HepG2 (cell line): ENCODE results near the gene ZNF687. TPM values are rescaled to one million over a fixed set of nuclear protein-coding genes. Genes with fewer than 3 reads are reported as not detected.

Experiments used
- ATAC-seq: fragments of 200-7000 bp; cut with Tn5 transposase; 3 replicates; pipeline ENCODE4 v1.9.1; 2020; ENCODE audit warnings: mild to moderate bottlenecking, moderate library complexity
- BruUV-seq: library from RNA; stranded (reverse); fragments of 400-500 nt; replicated peaks from 2 replicates; lab custom pipeline; 2021; lab: Mats Ljungman, UMichigan
- CTCF ChIA-PET: fragments of 300-600 bp; formaldehyde crosslinking; extraction: SDS; loops from one replicate; lab custom pipeline; 2021; ENCODE audit warnings: low total read pairs, inconsistent platforms, low intra/inter-chr PET ratio; lab: Yijun Ruan, JAX
- POLR2A ChIA-PET: fragments of 350-600 bp; sonication (Branson Sonifier 250); formaldehyde crosslinking; loops from one replicate; lab custom pipeline; 2020; ENCODE audit warnings: antibody characterized with exemption, inconsistent platforms; lab: Yijun Ruan, JAX
- DNase-seq: peaks from one replicate; pipeline ENCODE4 v3.0.0-alpha.2; 2015; ENCODE audit warnings: low spot score
- FAIRE-seq: peaks from 3 replicates; lab custom pipeline; 2011; peaks lifted over from hg19 to GRCh38; lab: Jason Lieb, UNC
- H2AFZ ChIP-seq: one replicate; pipeline ENCODE4 v1.6.1; 2011; ENCODE audit warnings: low read length, inconsistent platforms
- H3K27ac ChIP-seq: fragments of 300-600 bp; 3 replicates; pipeline ENCODE4 v1.8.0; 2011; ENCODE audit warnings: mixed run types, mild to moderate bottlenecking, mixed read lengths, low read length, inconsistent platforms; ENCODE audit not compliant: insufficient read depth; ENCODE audit errors: extremely low read length
- H3K27me3 ChIP-seq, 2 experiments: fragments of 200-600 bp in 1 of 2; 2 replicates in 1 of 2; 3 replicates in 1 of 2; pipeline versions ENCODE4 v1.6.0 to v1.8.0; 2011; ENCODE audit warnings: low read length in 2 of 2, mild to moderate bottlenecking in 2 of 2, moderate library complexity in 2 of 2, inconsistent platforms in 1 of 2; ENCODE audit not compliant: insufficient read depth in 2 of 2, control insufficient read depth in 1 of 2
- H3K36me3 ChIP-seq, 2 experiments: fragments of 200-600 bp in 1 of 2; replicated peaks in 1 of 2; 2 replicates in 1 of 2; 3 replicates in 1 of 2; pipeline versions ENCODE4 v1.5.1 to v1.8.0; 2011; ENCODE audit warnings: low read length in 2 of 2, inconsistent platforms in 1 of 2; ENCODE audit not compliant: insufficient read depth in 2 of 2, control insufficient read depth in 1 of 2
- H3K4me1 ChIP-seq: 2 replicates; pipeline ENCODE4 v1.5.1; 2012; ENCODE audit warnings: low read length, inconsistent platforms; ENCODE audit not compliant: insufficient read depth
- H3K4me2 ChIP-seq: 2 replicates; pipeline ENCODE4 v1.6.0; 2011; ENCODE audit warnings: low read depth, low read length, inconsistent platforms
- H3K4me3 ChIP-seq, 3 experiments: fragments of 200-600 bp in 1 of 3; sonication (generic), shearing (Covaris generic) in 1 of 3; replicated peaks in 1 of 3; 2 replicates each; pipeline ENCODE4 v1.5.1; 2011 to 2016; ENCODE audit warnings: low read length in 3 of 3, inconsistent platforms in 2 of 3, low read depth in 2 of 3, mild to moderate bottlenecking in 2 of 3, control low read depth in 1 of 3, mixed read lengths in 1 of 3; ENCODE audit not compliant: insufficient read depth in 1 of 3
- H3K79me2 ChIP-seq: one replicate; pipeline ENCODE4 v1.6.1; 2011; ENCODE audit warnings: low read length, inconsistent platforms; ENCODE audit not compliant: insufficient read depth
- H3K9ac ChIP-seq: 2 replicates; pipeline ENCODE4 v1.6.0; 2011; ENCODE audit warnings: mild to moderate bottlenecking, low read depth, low read length, inconsistent platforms; ENCODE audit not compliant: insufficient read depth
- H3K9me3 ChIP-seq: 2 replicates; pipeline ENCODE4 v1.5.1; 2012; ENCODE audit warnings: mild to moderate bottlenecking, low read length
- H4K20me1 ChIP-seq: 2 replicates; pipeline ENCODE4 v1.6.0; 2011; ENCODE audit warnings: inconsistent platforms, mild to moderate bottlenecking, low read length, moderate library complexity; ENCODE audit not compliant: insufficient read depth
- CC2D1A ChIP-seq: sonication (generic); formaldehyde crosslinking; IDR thresholded peaks from 2 replicates; pipeline ENCODE4 v1.8.1; 2023; ENCODE audit warnings: mild to moderate bottlenecking, missing genetic modification reagents
- MAFF ChIP-seq: IDR thresholded peaks from 2 replicates; pipeline ENCODE4 v1.6.1; 2011; ENCODE audit warnings: low read depth, low read length, improper control_type of control experiment
- MAFK ChIP-seq, 2 experiments: IDR thresholded peaks in 1 of 2; conservative IDR thresholded peaks in 1 of 2; 2 replicates each; pipeline ENCODE4 v1.6.1; 2011; ENCODE audit warnings: improper control_type of control experiment in 2 of 2, low read length in 2 of 2
- ZNF326 ChIP-seq: sonication (generic); formaldehyde crosslinking; IDR thresholded peaks from 2 replicates; pipeline ENCODE4 v1.4.0; 2020; ENCODE audit warnings: missing genetic modification reagents, borderline replicate concordance
- ZNF335 ChIP-seq: sonication (generic); formaldehyde crosslinking; IDR thresholded peaks from 2 replicates; pipeline ENCODE4 v1.4.0; 2020; ENCODE audit warnings: missing genetic modification reagents
- ZNF766 ChIP-seq: sonication (generic); formaldehyde crosslinking; IDR thresholded peaks from 2 replicates; pipeline ENCODE4 v1.5.0; 2020; ENCODE audit warnings: missing genetic modification reagents, borderline replicate concordance
- WGBS: methylation state at CpG from one replicate; pipeline ENCODE4 v1.1.6; 2017; ENCODE audit warnings: low lambda C conversion rate; 5-methylcytosine and 5-hydroxymethylcytosine counted together
- in situ Hi-C: cut with HindIII; loops from 2 replicates; pipeline ENCODE4 v1.10.0; 2017; ENCODE audit warnings: low pct_unique_long_range_greater_than_20kb; ENCODE audit not compliant: extremely low pct_ligation_motif_present
- intact Hi-C: fragments of 100-400 bp; cut with micrococcal nuclease; formaldehyde crosslinking; loops from one replicate; pipeline ENCODE4 v1.10.0; 2022; ENCODE audit not compliant: unreplicated experiment
- polyA plus RNA-seq, 8 experiments: library from polyadenylated mRNA; depleted of rRNA in 3 of 8; stranded (reverse) in 7 of 8; unstranded in 1 of 8; fragments of >200 nt; fragmentation: Illumina TruSeq in 4 of 8; extraction: Trizol in 4 of 8; gene quantifications; 2 replicates each; pipeline versions ENCODE4 v1.2.1 to v1.2.3, GENCODE V29; 2011 to 2016; ENCODE audit warnings: low read depth in 4 of 8, missing spikeins in 1 of 8, mixed read lengths in 1 of 8; ENCODE audit not compliant: insufficient read depth in 1 of 8
- total RNA-seq, 5 experiments: library from RNA; depleted of rRNA; stranded (reverse); fragments of >200 nt; fragmentation: Illumina TruSeq; extraction: Trizol; gene quantifications; 2 replicates each; pipeline ENCODE4 v1.2.3, GENCODE V29; 2016; ENCODE audit warnings: low read depth in 1 of 5

The ZNF687 gene
- total and polyA plus RNA-seq, 2 of the 13 experiments (the other 11 are each of a cell fraction or from before 2014, with no cell fraction given): 14.1 to 16.5 TPM

DNA sequence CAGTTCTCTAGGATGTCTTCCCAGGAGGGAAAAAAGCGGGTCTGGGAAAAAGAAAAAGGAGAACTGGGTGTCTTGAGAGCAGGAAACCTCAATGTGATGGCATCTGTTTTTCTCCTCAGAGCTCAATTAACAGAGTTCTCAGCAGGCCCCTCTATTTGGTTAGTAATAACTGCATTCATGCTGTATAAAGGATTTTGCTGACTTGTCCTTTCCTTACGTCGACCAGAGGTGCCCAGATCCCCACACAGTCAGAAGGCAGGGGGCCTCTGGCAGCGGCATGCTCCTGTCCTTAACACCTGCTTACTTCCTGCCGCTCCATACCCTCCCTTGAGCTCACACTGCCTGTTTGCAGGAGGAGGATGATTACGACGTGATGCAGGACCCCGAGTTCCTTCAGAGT is 15.3 kb upstream of the ZNF687 start:
- no peaks in the 10 kb centered on the region for H3K27me3 ChIP-seq
- in situ Hi-C loops: no loop called here
- no peak overlapping the region for H3K4me3 ChIP-seq
- ChIA-PET CTCF (no interaction called here), POLR2A (interaction anchor here (3.0 to 6.9 kb wide), 2 partner anchors 11 to 15 kb away, joined by 42 to 67 read pairs; partner anchors contain the start of genes PSMD4 and ZNF687)
- H3K36me3 ChIP-seq: peaks cover 14 to 47% of the 10 kb centered on the region in 2 experiments
- peaks cover 26% of the 10 kb centered on the region for H3K4me1 ChIP-seq
- no peak for ATAC-seq
- no peak overlapping the region for H3K9ac ChIP-seq
- TF ChIP-seq MAFK (conservative IDR thresholded peaks at IDR 0.05 in 1 of 2, IDR thresholded peaks at IDR 0.05 in 1 of 2; ENCODE audit: low read length in 2 of 2) (peak; percentile 43 to 63; a peak in 3 of 4 replicates), ZNF335 (no peak), ZNF326 (CRISPR knock-in tag) (no peak), MAFF (peak; percentile 35; the same call in 1 of the 2 replicates)
- TF ChIP-seq, all 625 proteins: peak for 2
- intact Hi-C loops: no loop called here
- peak overlapping the region; percentile 83 for H3K27ac ChIP-seq
- no peak overlapping the region for H2AFZ ChIP-seq
- H4K20me1 ChIP-seq: no peaks in the 10 kb centered on the region
- no TSS peak for BruUV-seq
- H3K4me2 ChIP-seq: no peak overlapping the region
- H3K79me2 ChIP-seq: peaks cover 2% of the 10 kb centered on the region
- 93% methylated on average over 8 of the region's 8 CpGs for WGBS
- no peak for FAIRE-seq
- DNase-seq: no peak
- no peaks in the 10 kb centered on the region for H3K9me3 ChIP-seq

DNA sequence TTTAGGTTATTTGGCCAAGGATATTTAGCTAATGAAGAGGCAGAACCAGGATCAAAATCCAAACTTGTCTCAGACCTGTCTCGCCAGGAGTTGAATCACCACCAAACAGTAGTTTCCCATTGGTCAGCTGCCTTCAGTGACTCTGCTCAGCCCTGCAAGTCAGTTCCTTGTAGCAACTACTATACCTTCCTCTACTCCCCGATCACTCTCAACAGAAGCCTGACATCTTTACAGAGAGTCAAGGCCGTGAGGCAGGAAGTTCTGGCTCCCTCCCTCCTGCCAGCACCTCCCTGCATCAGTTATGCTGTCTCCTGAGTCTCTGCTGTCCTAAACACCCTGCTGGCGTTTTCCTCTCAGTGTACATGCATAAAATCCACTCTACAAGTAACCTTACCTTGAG is 14.3 kb upstream of the ZNF687 start:
- Histone ChIP-seq H3K27me3 (no peaks in the 10 kb centered on the region), H4K20me1 (no peaks in the 10 kb centered on the region), H3K4me3 (no peak overlapping the region), H3K27ac (no peak overlapping the region)
- CTCF ChIA-PET: no interaction called here
- TF ChIP-seq ZNF766 (CRISPR knock-in tag) (no peak), CC2D1A (no peak)
- TF ChIP-seq, all 625 proteins: peak for 0
- DNase-seq (no peak), FAIRE-seq (no peak), ATAC-seq (no peak)
- peaks cover 2% of the 10 kb centered on the region for H3K79me2 ChIP-seq
- peaks cover 12 to 37% of the 10 kb centered on the region in 2 experiments for H3K36me3 ChIP-seq
- no peak overlapping the region for H3K9ac ChIP-seq
- H3K4me1 ChIP-seq: peaks cover 26% of the 10 kb centered on the region
- POLR2A ChIA-PET: interaction anchor here (1.5 to 6.9 kb wide), 3 partner anchors 13 to 14 kb away, joined by 3 to 67 read pairs (median 11); partner anchors contain the start of genes PSMD4 and ZNF687
- no peak overlapping the region for H2AFZ ChIP-seq
- 89% methylated on average over 4 of the region's 4 CpGs for WGBS
- no peaks in the 10 kb centered on the region for H3K9me3 ChIP-seq
- BruUV-seq: no TSS peak
- in situ Hi-C loops: no loop called here
- no peak overlapping the region for H3K4me2 ChIP-seq
- intact Hi-C loops: no loop called here
